HCT116 (cell line): ENCODE data around the gene ZCCHC9.

ENCODE experiments used
- EGR1 ChIP-seq: IDR thresholded peaks from 2 replicates; pipeline ENCODE4 v1.6.1; 2012; ENCODE audit warnings: low read depth
- POLR2AphosphoS5 ChIP-seq: IDR thresholded peaks from 2 replicates; pipeline ENCODE4 v1.6.1; 2011; ENCODE audit warnings: mild to moderate bottlenecking, low read depth, low read length, moderate library complexity
- RAD21 ChIP-seq: IDR thresholded peaks from 2 replicates; pipeline ENCODE4 v1.6.1; 2012; ENCODE audit warnings: low read depth, mild to moderate bottlenecking
- SP1 ChIP-seq: IDR thresholded peaks from 2 replicates; pipeline ENCODE4 v1.6.1; 2012; ENCODE audit warnings: low read depth
- TF ChIP-seq, protein P1 (sequence below): IDR thresholded peaks from 2 replicates; pipeline ENCODE4 v1.6.1; 2012
- TF ChIP-seq, protein P2 (sequence below), 3 experiments: fragments of 200-600 bp in 1 of 3; sonication (generic) in 1 of 3; IDR thresholded peaks in 2 of 3; conservative IDR thresholded peaks in 1 of 3; 2 replicates each; pipeline ENCODE4 v1.5.1; 2012 to 2017; ENCODE audit warnings: low read depth in 2 of 3, low read length in 2 of 3, antibody characterized with exemption in 1 of 3, borderline replicate concordance in 1 of 3, control low read depth in 1 of 3, mild to moderate bottlenecking in 1 of 3, mixed read lengths in 1 of 3, mixed run types in 1 of 3, moderate library complexity in 1 of 3; ENCODE audit not compliant: insufficient read depth in 1 of 3

DNA sequence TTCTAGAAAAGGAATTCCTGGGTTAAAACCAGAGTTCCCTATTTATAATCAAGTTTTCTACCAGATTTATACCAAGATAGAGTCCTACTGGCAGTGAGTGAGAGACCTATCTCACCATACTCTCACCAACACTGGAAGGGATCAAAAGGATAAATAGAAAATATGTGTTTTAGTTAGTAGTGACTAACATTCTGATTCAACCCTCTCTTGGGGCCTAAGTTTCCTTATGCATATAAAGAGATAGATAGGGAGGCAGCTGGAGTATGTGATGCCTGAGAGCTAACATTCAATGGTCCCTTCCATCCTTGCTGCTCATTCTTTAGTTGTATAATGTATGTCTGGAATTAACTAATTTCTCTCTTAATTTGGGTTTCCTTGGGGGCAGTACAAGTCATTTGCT, 36.3 kb upstream of the ZCCHC9 start:
- TF ChIP-seq, protein P1, sequence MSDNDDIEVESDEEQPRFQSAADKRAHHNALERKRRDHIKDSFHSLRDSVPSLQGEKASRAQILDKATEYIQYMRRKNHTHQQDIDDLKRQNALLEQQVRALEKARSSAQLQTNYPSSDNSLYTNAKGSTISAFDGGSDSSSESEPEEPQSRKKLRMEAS, result no peak
- TF ChIP-seq EGR1 (no peak), POLR2AphosphoS5 (no peak), RAD21 (no peak), SP1 (no peak)
- TF ChIP-seq, protein P2, sequence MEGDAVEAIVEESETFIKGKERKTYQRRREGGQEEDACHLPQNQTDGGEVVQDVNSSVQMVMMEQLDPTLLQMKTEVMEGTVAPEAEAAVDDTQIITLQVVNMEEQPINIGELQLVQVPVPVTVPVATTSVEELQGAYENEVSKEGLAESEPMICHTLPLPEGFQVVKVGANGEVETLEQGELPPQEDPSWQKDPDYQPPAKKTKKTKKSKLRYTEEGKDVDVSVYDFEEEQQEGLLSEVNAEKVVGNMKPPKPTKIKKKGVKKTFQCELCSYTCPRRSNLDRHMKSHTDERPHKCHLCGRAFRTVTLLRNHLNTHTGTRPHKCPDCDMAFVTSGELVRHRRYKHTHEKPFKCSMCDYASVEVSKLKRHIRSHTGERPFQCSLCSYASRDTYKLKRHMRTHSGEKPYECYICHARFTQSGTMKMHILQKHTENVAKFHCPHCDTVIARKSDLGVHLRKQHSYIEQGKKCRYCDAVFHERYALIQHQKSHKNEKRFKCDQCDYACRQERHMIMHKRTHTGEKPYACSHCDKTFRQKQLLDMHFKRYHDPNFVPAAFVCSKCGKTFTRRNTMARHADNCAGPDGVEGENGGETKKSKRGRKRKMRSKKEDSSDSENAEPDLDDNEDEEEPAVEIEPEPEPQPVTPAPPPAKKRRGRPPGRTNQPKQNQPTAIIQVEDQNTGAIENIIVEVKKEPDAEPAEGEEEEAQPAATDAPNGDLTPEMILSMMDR (IDR thresholded peaks at IDR 0.05 in 2 of 3, conservative IDR thresholded peaks at IDR 0.05 in 1 of 3; ENCODE audit: borderline replicate concordance in 1 of 3, insufficient read depth in 1 of 3, low read depth in 2 of 3, low read length in 2 of 3), result no peak
